IMR-90 (cell line): ENCODE data around the gene SCYL3. TPM values are rescaled to one million over a fixed set of nuclear protein-coding genes. Genes with fewer than 3 reads are reported as not detected.

Source experiments
- ATAC-seq: fragments of 200-7000 bp; cut with Tn5 transposase; 2 replicates; pipeline ENCODE4 v1.9.1; 2020; ENCODE audit warnings: low read depth, mild to moderate bottlenecking, moderate library complexity
- BruUV-seq: library from RNA; stranded (reverse); fragments of 400-500 nt; replicated peaks from 2 replicates; lab custom pipeline; 2021; lab: Mats Ljungman, UMichigan
- CTCF ChIA-PET: fragments of 300-600 bp; formaldehyde crosslinking; extraction: SDS; loops from one replicate; lab custom pipeline; 2021; ENCODE audit warnings: antibody characterized with exemption; lab: Yijun Ruan, JAX
- POLR2A ChIA-PET: fragments of 300-600 bp; sonication (Branson Sonifier 250); formaldehyde crosslinking; loops from one replicate; lab custom pipeline; 2022; ENCODE audit warnings: antibody characterized with exemption; ENCODE audit not compliant: unreplicated experiment; lab: Charles Lee
- DNase-seq: peaks from one replicate; pipeline ENCODE4 v3.0.0; 2013
- H2AFZ ChIP-seq: replicated peaks from 2 replicates; pipeline ENCODE3; 2013; ENCODE audit warnings: low read length, mild to moderate bottlenecking; ENCODE audit not compliant: poor library complexity
- H2AK5ac ChIP-seq: 2 replicates; pipeline ENCODE4 v1.6.1; 2013; ENCODE audit warnings: low read depth, low read length, inconsistent platforms
- H2AK9ac ChIP-seq: replicated peaks from 2 replicates; pipeline ENCODE3; 2013; ENCODE audit warnings: mild to moderate bottlenecking, low read depth, low read length, moderate library complexity; ENCODE audit not compliant: poor library complexity
- H2BK120ac ChIP-seq: 2 replicates; pipeline ENCODE4 v1.6.1; 2013; ENCODE audit warnings: low read depth, low read length, inconsistent platforms
- H2BK15ac ChIP-seq: 3 replicates; pipeline ENCODE4 v1.6.1; 2013; ENCODE audit warnings: low read depth, low read length, inconsistent platforms
- H2BK20ac ChIP-seq: 2 replicates; pipeline ENCODE4 v1.6.1; 2013; ENCODE audit warnings: low read depth, mild to moderate bottlenecking, inconsistent platforms, low read length, moderate library complexity
- H2BK5ac ChIP-seq: 2 replicates; pipeline ENCODE4 v1.6.1; 2013; ENCODE audit warnings: mild to moderate bottlenecking, low read depth, low read length, inconsistent platforms; ENCODE audit not compliant: poor library complexity, severe bottlenecking
- H3K14ac ChIP-seq: replicated peaks from 2 replicates; pipeline ENCODE4 v1.6.1; 2013; ENCODE audit warnings: low read depth, low read length, inconsistent platforms
- H3K18ac ChIP-seq: 2 replicates; pipeline ENCODE4 v1.6.1; 2013; ENCODE audit warnings: low read depth, low read length, control low read depth
- H3K23ac ChIP-seq: 2 replicates; pipeline ENCODE4 v1.6.1; 2013; ENCODE audit warnings: low read depth, low read length, inconsistent platforms
- H3K27ac ChIP-seq: 2 replicates; pipeline ENCODE4 v1.5.1; 2013; ENCODE audit warnings: mild to moderate bottlenecking, control low read depth, low read length; ENCODE audit not compliant: insufficient read depth
- H3K27me3 ChIP-seq: 2 replicates; pipeline ENCODE4 v1.6.1; 2013; ENCODE audit warnings: low read length; ENCODE audit not compliant: control insufficient read depth, insufficient read depth
- H3K36me3 ChIP-seq: 2 replicates; pipeline ENCODE4 v1.6.1; 2013; ENCODE audit warnings: low read length, mixed read lengths; ENCODE audit not compliant: control insufficient read depth, insufficient read depth
- H3K4ac ChIP-seq: 2 replicates; pipeline ENCODE4 v1.6.1; 2013; ENCODE audit warnings: low read depth, low read length, inconsistent platforms
- H3K4me1 ChIP-seq: 2 replicates; pipeline ENCODE4 v1.6.1; 2013; ENCODE audit warnings: low read length, mixed read lengths; ENCODE audit not compliant: control insufficient read depth, insufficient read depth
- H3K4me2 ChIP-seq: 2 replicates; pipeline ENCODE4 v1.6.1; 2013; ENCODE audit warnings: low read depth, mild to moderate bottlenecking, control low read depth, low read length, moderate library complexity
- H3K4me3 ChIP-seq: 2 replicates; pipeline ENCODE4 v1.5.1; 2013; ENCODE audit warnings: low read depth, mild to moderate bottlenecking, control low read depth, low read length, moderate library complexity; ENCODE audit not compliant: insufficient read depth
- H3K56ac ChIP-seq: 2 replicates; pipeline ENCODE4 v1.6.1; 2013; ENCODE audit warnings: low read length, inconsistent platforms; ENCODE audit not compliant: insufficient read depth; ENCODE audit errors: extremely low read depth
- H3K79me1 ChIP-seq, 2 experiments: 2 replicates each; pipeline ENCODE4 v1.6.1; 2013; ENCODE audit warnings: low read length in 2 of 2, inconsistent platforms in 1 of 2, low read depth in 1 of 2
- H3K9ac ChIP-seq: 2 replicates; pipeline ENCODE4 v1.6.1; 2013; ENCODE audit warnings: low read depth, low read length, control low read depth
- H3K9me1 ChIP-seq: 2 replicates; pipeline ENCODE4 v1.6.1; 2013; ENCODE audit warnings: low read length, inconsistent platforms; ENCODE audit not compliant: insufficient read depth
- H3K9me3 ChIP-seq: 2 replicates; pipeline ENCODE4 v1.6.1; 2013; ENCODE audit warnings: low read length; ENCODE audit not compliant: control insufficient read depth, insufficient read depth
- H4K20me1 ChIP-seq: 2 replicates; pipeline ENCODE4 v1.6.1; 2013; ENCODE audit warnings: low read length, inconsistent platforms; ENCODE audit not compliant: insufficient read depth
- H4K5ac ChIP-seq: 2 replicates; pipeline ENCODE4 v1.6.1; 2013; ENCODE audit warnings: mild to moderate bottlenecking, low read depth, low read length, control low read depth
- H4K8ac ChIP-seq, 2 experiments: 2 replicates each; pipeline ENCODE4 v1.6.1; 2013; ENCODE audit warnings: low read depth in 2 of 2, low read length in 2 of 2, control low read depth in 1 of 2, inconsistent platforms in 1 of 2
- H4K91ac ChIP-seq: 2 replicates; pipeline ENCODE4 v1.6.1; 2013; ENCODE audit warnings: low read depth, low read length, inconsistent platforms; ENCODE audit not compliant: insufficient read depth
- BHLHE40 ChIP-seq: fragments of 150-350 bp; IDR thresholded peaks from 2 replicates; pipeline ENCODE4 v1.6.1; 2016; ENCODE audit warnings: mild to moderate bottlenecking, low read depth, low read length
- CEBPB ChIP-seq: IDR thresholded peaks from 2 replicates; pipeline ENCODE4 v1.6.1; 2012; ENCODE audit warnings: low read depth, low read length, improper control_type of control experiment
- CHD1 ChIP-seq: IDR thresholded peaks from 2 replicates; pipeline ENCODE4 v1.6.1; 2012; ENCODE audit warnings: low read depth, low read length, improper control_type of control experiment
- POLR2A ChIP-seq: IDR thresholded peaks from 2 replicates; pipeline ENCODE4 v1.6.1; 2012; ENCODE audit warnings: mild to moderate bottlenecking, low read depth, low read length
- WGBS, 2 experiments: methylation state at CpG; one replicate each; pipeline versions ENCODE4 v1.1.5 to v1.1.7; 2013; ENCODE audit warnings: missing lambda C conversion rate in 2 of 2; ENCODE audit not compliant: insufficient read length in 1 of 2; ENCODE audit errors: extremely low coverage in 2 of 2; 5-methylcytosine and 5-hydroxymethylcytosine counted together
- dilution Hi-C: fragments of 300-500 bp; cut with HindIII; formaldehyde crosslinking; loops from one replicate; pipeline ENCODE4 v1.14.3; 2018; ENCODE audit warnings: low sequenced_read_pairs; ENCODE audit not compliant: unreplicated experiment
- in situ Hi-C: fragments of 300-500 bp; cut with MboI; formaldehyde crosslinking; loops from 3 replicates; pipeline ENCODE4 v1.14.3; 2019; ENCODE audit warnings: low sequenced_read_pairs, inconsistent platforms, mixed read lengths
- intact Hi-C: fragments of 100-400 bp; cut with micrococcal nuclease; formaldehyde crosslinking; loops from 2 replicates; pipeline ENCODE4 v1.10.0; 2022
- polyA plus RNA-seq, 3 experiments: library from polyadenylated mRNA; depleted of rRNA; stranded (reverse); fragments of >200 nt; gene quantifications; 2 replicates each; pipeline ENCODE4 v1.2.3, GENCODE V29; 2012; ENCODE audit warnings: low replicate concordance in 1 of 3
- total RNA-seq: library from RNA; depleted of rRNA; stranded (reverse); fragments of >200 nt; gene quantifications from 2 replicates; pipeline ENCODE4 v1.2.3, GENCODE V29; 2012
- TF ChIP-seq, protein P1 (sequence below): fragments of 150-350 bp; IDR thresholded peaks from 2 replicates; pipeline ENCODE4 v1.6.1; 2017; ENCODE audit warnings: mild to moderate bottlenecking, antibody characterized with exemption, low read length, low read depth

SCYL3 gene
- total and polyA plus RNA-seq, 2 of the 4 experiments (the other 2 are of a cell fraction), result 3.9 to 8.4 TPM

DNA sequence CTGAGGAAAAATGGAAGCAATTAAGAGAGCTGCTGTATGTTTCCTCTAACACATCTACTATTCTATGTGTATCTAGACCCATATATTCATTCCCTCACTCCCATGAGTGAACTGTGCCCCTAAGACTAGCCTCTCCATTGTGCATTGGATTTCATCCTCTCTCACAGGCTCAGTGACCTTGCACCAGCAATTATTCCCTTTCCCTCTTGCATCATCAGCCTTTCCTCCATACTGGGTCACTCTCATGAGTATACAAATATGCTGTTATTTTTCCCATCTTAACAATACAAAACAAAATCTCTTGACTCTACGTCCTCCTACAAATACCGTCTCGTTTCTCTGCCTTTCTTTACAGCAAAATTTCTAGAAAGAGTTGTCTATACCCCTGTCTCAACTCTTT lies 69.5 kb downstream of the SCYL3 start:
- H3K23ac ChIP-seq, result no peak overlapping the region
- no peak overlapping the region for H4K5ac ChIP-seq
- H3K9me3 ChIP-seq, result no peaks in the 10 kb centered on the region
- no peak overlapping the region for H2BK5ac ChIP-seq
- H2BK20ac ChIP-seq, result no peak overlapping the region
- no peak overlapping the region for H3K18ac ChIP-seq
- ChIA-PET CTCF (no interaction called here), POLR2A (no interaction called here)
- no peak overlapping the region for H3K9ac ChIP-seq
- no peaks in the 10 kb centered on the region for H3K9me1 ChIP-seq
- H4K8ac ChIP-seq, result no peak overlapping the region
- WGBS, 2 experiments, result 100% methylated on average over 1 to 3 of the region's 3 CpGs
- H2BK120ac ChIP-seq, result no peak overlapping the region
- no peak overlapping the region for H2AFZ ChIP-seq
- no peak overlapping the region for H4K91ac ChIP-seq
- no peak overlapping the region for H3K4me3 ChIP-seq
- H3K27me3 ChIP-seq, result no peaks in the 10 kb centered on the region
- no peaks in the 10 kb centered on the region for H3K79me1 ChIP-seq
- in situ Hi-C loops (no loop called here), intact Hi-C loops (no loop called here), dilution Hi-C loops (no loop called here)
- no peak overlapping the region for H3K27ac ChIP-seq
- H3K36me3 ChIP-seq, result peaks cover 4% of the 10 kb centered on the region
- no peak overlapping the region for H3K4me2 ChIP-seq
- H3K56ac ChIP-seq, result no peak overlapping the region
- no peak overlapping the region for H2AK5ac ChIP-seq
- no peaks in the 10 kb centered on the region for H3K4me1 ChIP-seq
- BruUV-seq, result no TSS peak
- DNase-seq (no peak), ATAC-seq (no peak)
- no peak overlapping the region for H3K14ac ChIP-seq
- H3K4ac ChIP-seq, result no peak overlapping the region
- no peaks in the 10 kb centered on the region for H4K20me1 ChIP-seq
- TF ChIP-seq CHD1, result no peak
- TF ChIP-seq POLR2A, result no peak
- no peak for TF ChIP-seq BHLHE40
- TF ChIP-seq CEBPB, result 0 out of 2 replicates have a peak, but pooled peaks have one; percentile 16
- TF ChIP-seq, protein P1, sequence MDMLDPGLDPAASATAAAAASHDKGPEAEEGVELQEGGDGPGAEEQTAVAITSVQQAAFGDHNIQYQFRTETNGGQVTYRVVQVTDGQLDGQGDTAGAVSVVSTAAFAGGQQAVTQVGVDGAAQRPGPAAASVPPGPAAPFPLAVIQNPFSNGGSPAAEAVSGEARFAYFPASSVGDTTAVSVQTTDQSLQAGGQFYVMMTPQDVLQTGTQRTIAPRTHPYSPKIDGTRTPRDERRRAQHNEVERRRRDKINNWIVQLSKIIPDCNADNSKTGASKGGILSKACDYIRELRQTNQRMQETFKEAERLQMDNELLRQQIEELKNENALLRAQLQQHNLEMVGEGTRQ, result no peak
- H2BK15ac ChIP-seq, result no peak overlapping the region
- H2AK9ac ChIP-seq, result no peak overlapping the region
